Smooth muscle cell (in vitro differentiated cells): ENCODE data around the gene PLGRKT. TPM values are rescaled to one million over a fixed set of nuclear protein-coding genes. Genes with fewer than 3 reads are reported as not detected.

Experiments
- DNase-seq: peaks from one replicate; lab custom pipeline; 2025; ENCODE audit not compliant: unreplicated experiment; lab: John Stamatoyannopoulos, UW
- H2AFZ ChIP-seq: fragments of 200-600 bp; sonication (generic); 2 replicates; pipeline ENCODE4 v1.6.0; 2016; ENCODE audit warnings: antibody characterized with exemption, low read depth, mild to moderate bottlenecking
- H3F3A ChIP-seq: fragments of 200-600 bp; sonication (generic); 2 replicates; pipeline ENCODE4 v1.6.0; 2017; ENCODE audit warnings: antibody characterized with exemption, low read depth
- H3K27ac ChIP-seq: fragments of 200-600 bp; sonication (generic); 2 replicates; pipeline ENCODE4 v1.5.1; 2016; ENCODE audit warnings: low read depth, mild to moderate bottlenecking
- H3K27me3 ChIP-seq: fragments of 200-600 bp; sonication (generic); 2 replicates; pipeline ENCODE4 v1.6.1; 2016; ENCODE audit warnings: low read depth, mild to moderate bottlenecking
- H3K36me3 ChIP-seq: fragments of 200-600 bp; sonication (generic); 2 replicates; pipeline ENCODE4 v1.5.1; 2016; ENCODE audit warnings: low read depth
- H3K4me1 ChIP-seq: fragments of 200-600 bp; sonication (generic); 2 replicates; pipeline ENCODE4 v1.5.1; 2016; ENCODE audit warnings: low read depth
- H3K4me2 ChIP-seq: fragments of 200-600 bp; sonication (generic); 2 replicates; pipeline ENCODE4 v1.6.0; 2016; ENCODE audit warnings: mild to moderate bottlenecking
- H3K4me3 ChIP-seq: fragments of 200-600 bp; sonication (generic); 2 replicates; pipeline ENCODE4 v1.5.1; 2016; ENCODE audit warnings: mild to moderate bottlenecking
- H3K79me2 ChIP-seq: fragments of 200-600 bp; sonication (generic); 2 replicates; pipeline ENCODE4 v1.6.0; 2016; ENCODE audit warnings: low read depth, mild to moderate bottlenecking
- H3K9ac ChIP-seq: fragments of 200-600 bp; sonication (generic); 2 replicates; pipeline ENCODE4 v1.6.0; 2016; ENCODE audit warnings: low read depth
- H3K9me3 ChIP-seq: fragments of 200-600 bp; sonication (generic); replicated peaks from 2 replicates; pipeline ENCODE4 v1.5.1; 2016; ENCODE audit warnings: low read depth
- H4K20me1 ChIP-seq: fragments of 200-600 bp; sonication (generic); 2 replicates; pipeline ENCODE4 v1.6.0; 2016; ENCODE audit warnings: low read depth
- WGBS: methylation state at CpG from one replicate; pipeline ENCODE4 v1.1.7; 2016; ENCODE audit warnings: low lambda C conversion rate; 5-methylcytosine and 5-hydroxymethylcytosine counted together
- polyA plus RNA-seq: library from polyadenylated mRNA; unstranded; fragments of >200 nt; fragmentation: Nextera tagmentation; extraction: Ambion mirVana; gene quantifications from 2 replicates; pipeline ENCODE4 v1.2.1, GENCODE V29; 2016
- total RNA-seq: library from RNA; depleted of rRNA; stranded (reverse); fragments of >200 nt; gene quantifications from 2 replicates; pipeline ENCODE4 v1.2.3, GENCODE V29; 2014
- TF ChIP-seq, protein P1 (sequence below): fragments of 200-600 bp; sonication (generic); IDR thresholded peaks from 2 replicates; pipeline ENCODE4 v1.5.1; 2017; ENCODE audit warnings: borderline replicate concordance, mild to moderate bottlenecking, antibody characterized with exemption; ENCODE audit not compliant: insufficient read depth, poor library complexity, severe bottlenecking

The PLGRKT gene
- total and polyA plus RNA-seq, 2 experiments from 2014 or later: 39.8 to 40.1 TPM

DNA sequence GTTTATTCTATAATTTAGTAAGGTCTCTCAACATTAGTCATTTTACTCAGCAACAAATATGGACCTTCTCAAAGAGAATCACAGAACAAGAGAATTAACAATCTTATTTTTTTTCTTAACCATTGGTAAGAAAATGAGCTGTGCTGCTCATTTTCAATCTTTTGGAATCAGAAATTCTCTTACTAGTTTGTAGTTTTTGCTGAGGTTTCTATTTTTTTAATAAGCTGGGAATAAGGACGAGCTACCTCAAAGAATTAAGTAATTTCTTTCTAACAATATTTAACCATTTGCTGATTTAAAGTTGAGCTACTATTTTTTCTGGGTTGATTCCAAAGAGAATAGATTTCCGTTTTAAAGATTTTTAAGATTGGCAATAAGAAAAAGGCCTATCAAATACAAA lies 44.2 kb downstream of the PLGRKT start:
- DNase-seq: no peak
- H3K9me3 ChIP-seq: no peaks in the 10 kb centered on the region
- H3K4me3 ChIP-seq: no peak overlapping the region
- H3K9ac ChIP-seq: no peak overlapping the region
- H2AFZ ChIP-seq: no peak overlapping the region
- no peaks in the 10 kb centered on the region for H3K79me2 ChIP-seq
- no peaks in the 10 kb centered on the region for H3F3A ChIP-seq
- no peak overlapping the region for H3K27ac ChIP-seq
- no peaks in the 10 kb centered on the region for H3K36me3 ChIP-seq
- no peak overlapping the region for H3K4me2 ChIP-seq
- no peaks in the 10 kb centered on the region for H4K20me1 ChIP-seq
- H3K27me3 ChIP-seq: no peaks in the 10 kb centered on the region
- no peaks in the 10 kb centered on the region for H3K4me1 ChIP-seq
- TF ChIP-seq, protein P1, sequence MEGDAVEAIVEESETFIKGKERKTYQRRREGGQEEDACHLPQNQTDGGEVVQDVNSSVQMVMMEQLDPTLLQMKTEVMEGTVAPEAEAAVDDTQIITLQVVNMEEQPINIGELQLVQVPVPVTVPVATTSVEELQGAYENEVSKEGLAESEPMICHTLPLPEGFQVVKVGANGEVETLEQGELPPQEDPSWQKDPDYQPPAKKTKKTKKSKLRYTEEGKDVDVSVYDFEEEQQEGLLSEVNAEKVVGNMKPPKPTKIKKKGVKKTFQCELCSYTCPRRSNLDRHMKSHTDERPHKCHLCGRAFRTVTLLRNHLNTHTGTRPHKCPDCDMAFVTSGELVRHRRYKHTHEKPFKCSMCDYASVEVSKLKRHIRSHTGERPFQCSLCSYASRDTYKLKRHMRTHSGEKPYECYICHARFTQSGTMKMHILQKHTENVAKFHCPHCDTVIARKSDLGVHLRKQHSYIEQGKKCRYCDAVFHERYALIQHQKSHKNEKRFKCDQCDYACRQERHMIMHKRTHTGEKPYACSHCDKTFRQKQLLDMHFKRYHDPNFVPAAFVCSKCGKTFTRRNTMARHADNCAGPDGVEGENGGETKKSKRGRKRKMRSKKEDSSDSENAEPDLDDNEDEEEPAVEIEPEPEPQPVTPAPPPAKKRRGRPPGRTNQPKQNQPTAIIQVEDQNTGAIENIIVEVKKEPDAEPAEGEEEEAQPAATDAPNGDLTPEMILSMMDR: no peak
- WGBS: 94% methylated on average over 2 of the region's 2 CpGs

DNA sequence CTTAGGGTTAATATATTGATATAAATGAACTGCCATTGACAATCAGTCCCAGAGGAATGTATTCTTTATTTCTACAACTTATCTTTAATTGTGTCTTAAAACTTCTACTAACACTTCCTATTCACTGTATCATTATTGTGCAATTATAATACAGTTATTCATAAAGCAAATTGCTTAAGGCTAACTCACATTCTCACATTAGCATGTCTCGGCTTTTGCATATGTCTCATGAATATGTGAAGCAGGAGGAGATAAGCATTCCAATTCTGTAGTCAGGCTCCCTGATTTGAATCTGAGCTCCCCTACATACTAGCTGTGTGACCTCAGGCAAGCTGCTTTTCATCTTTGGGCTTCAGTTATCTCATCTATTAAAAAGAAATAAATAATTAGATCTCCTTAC lies 45.4 kb downstream of the PLGRKT start:
- H4K20me1 ChIP-seq: no peaks in the 10 kb centered on the region
- DNase-seq: no peak
- no peak overlapping the region for H3K9ac ChIP-seq
- H3K4me1 ChIP-seq: no peaks in the 10 kb centered on the region
- H3K4me3 ChIP-seq: no peak overlapping the region
- WGBS: 91% methylated on average over 1 of the region's 1 CpG
- H3K4me2 ChIP-seq: no peak overlapping the region
- H3K27ac ChIP-seq: no peak overlapping the region
- TF ChIP-seq, protein P1: no peak
- no peaks in the 10 kb centered on the region for H3K27me3 ChIP-seq
- no peaks in the 10 kb centered on the region for H3F3A ChIP-seq
- no peaks in the 10 kb centered on the region for H3K36me3 ChIP-seq
- no peaks in the 10 kb centered on the region for H3K79me2 ChIP-seq
- H2AFZ ChIP-seq: no peak overlapping the region
- H3K9me3 ChIP-seq: no peaks in the 10 kb centered on the region

DNA sequence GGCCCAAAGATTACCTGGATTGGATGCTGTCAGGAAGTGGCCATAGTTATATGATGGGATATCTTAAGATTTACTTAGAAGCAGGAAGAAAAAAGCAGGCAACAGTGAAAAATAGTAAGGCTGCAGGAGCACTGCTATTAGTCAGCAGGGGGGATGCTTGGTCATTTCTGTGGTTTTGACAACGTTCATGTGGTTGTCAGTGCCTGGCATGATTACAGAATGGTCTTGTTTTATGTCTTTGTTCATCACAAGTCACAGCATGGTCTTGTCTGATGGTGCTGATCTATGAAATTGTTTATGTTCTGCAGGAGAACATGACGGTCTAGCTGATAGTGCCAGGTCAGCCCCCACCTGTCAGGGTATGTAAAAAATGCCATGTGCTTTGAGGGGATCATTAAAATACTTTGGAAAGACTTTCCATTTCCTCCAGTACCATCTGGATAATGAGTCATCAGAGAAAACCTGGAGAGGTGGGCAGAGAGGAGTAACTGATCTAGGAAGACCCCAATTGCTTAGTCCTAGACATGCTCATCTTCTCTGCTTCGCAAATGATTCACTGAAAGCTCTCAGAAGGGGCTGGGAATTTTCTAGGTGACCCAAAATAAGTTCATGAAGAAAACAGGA lies 48.5 kb downstream of the PLGRKT start:
- Histone ChIP-seq H3K4me2 (peak overlapping the region; percentile 46), H3K36me3 (no peaks in the 10 kb centered on the region), H4K20me1 (no peaks in the 10 kb centered on the region), H3K4me3 (no peak overlapping the region), H3F3A (no peaks in the 10 kb centered on the region), H3K79me2 (no peaks in the 10 kb centered on the region), H2AFZ (no peak overlapping the region), H3K9ac (peak overlapping the region; percentile 7), H3K27ac (peak overlapping the region; percentile 52), H3K9me3 (no peaks in the 10 kb centered on the region), H3K4me1 (no peaks in the 10 kb centered on the region), H3K27me3 (no peaks in the 10 kb centered on the region)
- WGBS: 46% methylated on average over 3 of the region's 3 CpGs
- DNase-seq: no peak
- TF ChIP-seq, protein P1: no peak

DNA sequence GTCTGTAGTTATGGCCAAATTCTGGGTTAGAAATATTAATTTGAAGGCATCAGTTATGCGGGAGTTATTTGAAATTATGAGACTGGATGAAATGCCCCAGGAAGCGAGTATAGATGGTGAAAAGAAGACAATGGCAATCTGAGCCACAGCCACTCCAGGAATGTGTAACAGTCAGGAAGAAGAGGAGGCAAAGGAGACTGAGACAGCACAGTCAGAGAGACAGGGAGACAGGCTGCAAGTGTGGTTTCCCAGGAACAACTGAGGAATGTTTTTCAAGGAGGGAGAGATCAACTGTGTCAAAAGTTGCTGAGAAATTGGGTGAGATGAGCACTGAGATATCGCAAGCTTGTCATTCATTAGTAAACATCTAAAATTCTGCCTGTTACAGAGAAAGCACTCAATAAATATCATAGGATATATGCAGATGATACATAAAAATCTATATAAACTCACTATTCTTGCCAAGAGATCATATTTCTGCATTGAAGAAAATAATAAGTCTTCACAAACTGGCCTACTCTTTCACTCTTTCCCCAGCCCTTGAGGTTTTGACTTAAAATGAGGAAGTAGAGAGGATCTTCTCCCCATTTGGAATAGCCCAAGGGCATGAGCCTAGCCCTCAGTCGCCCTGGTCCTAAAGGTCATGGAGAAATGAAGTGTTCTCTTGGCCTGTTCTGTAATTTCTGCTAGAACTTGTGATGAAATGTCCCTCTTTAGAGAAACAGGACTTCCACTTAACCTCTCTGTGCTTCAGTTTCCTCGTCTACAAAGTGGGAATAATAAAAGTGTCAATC lies 49.5 kb downstream of the PLGRKT start:
- DNase-seq: no peak
- no peak overlapping the region for H3K9ac ChIP-seq
- H3K4me2 ChIP-seq: peak overlapping the region; percentile 5
- TF ChIP-seq, protein P1: no peak
- H3K4me1 ChIP-seq: no peaks in the 10 kb centered on the region
- no peaks in the 10 kb centered on the region for H3K27me3 ChIP-seq
- H4K20me1 ChIP-seq: no peaks in the 10 kb centered on the region
- H3K27ac ChIP-seq: peak overlapping the region; percentile 1
- WGBS: 75% methylated on average over 5 of the region's 5 CpGs
- no peaks in the 10 kb centered on the region for H3K9me3 ChIP-seq
- H3F3A ChIP-seq: no peaks in the 10 kb centered on the region
- no peaks in the 10 kb centered on the region for H3K36me3 ChIP-seq
- no peak overlapping the region for H2AFZ ChIP-seq
- no peak overlapping the region for H3K4me3 ChIP-seq
- no peaks in the 10 kb centered on the region for H3K79me2 ChIP-seq
